ENCODE data around the gene WDR3.

Gene WDR3

DNA sequence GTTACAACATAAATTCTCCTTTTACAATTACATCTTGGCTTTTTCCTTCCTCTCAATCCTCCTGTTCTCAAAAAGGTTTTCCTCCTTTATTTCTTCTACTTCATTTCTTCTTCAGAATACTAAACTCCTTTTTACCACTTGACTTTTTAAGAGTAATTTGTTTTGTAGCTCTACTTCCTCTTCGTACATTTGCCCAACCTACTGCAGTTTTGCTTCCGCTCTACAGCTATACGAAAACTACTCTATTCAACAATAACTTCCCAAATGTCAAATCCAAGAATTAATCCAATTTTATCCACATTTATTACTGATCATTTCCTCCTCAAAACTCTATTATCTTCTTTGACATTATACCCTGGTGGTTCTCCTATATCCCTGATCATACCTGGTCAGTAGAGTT is 3.6 kb upstream of the WDR3 start:
- Histone ChIP-seq H3K36me3 (ENCODE audit: insufficient read depth, low read length) (no peaks in the 10 kb centered on the region), H3K9me3 (ENCODE audit: insufficient read depth, low read depth, low read length) (no peaks in the 10 kb centered on the region), H2AFZ (ENCODE audit: low read length) (no peak overlapping the region), H4K20me1 (ENCODE audit: insufficient read depth, low read length, poor library complexity, severe bottlenecking) (peaks cover 13% of the 10 kb centered on the region), H3K4me1 (ENCODE audit: insufficient read depth, low read length, poor library complexity, severe bottlenecking) (peaks cover 41% of the 10 kb centered on the region), H3K27me3 (ENCODE audit: insufficient read depth, low read length, poor library complexity, severe bottlenecking) (no peaks in the 10 kb centered on the region), H3K4me3 (ENCODE audit: low read length, poor library complexity, severe bottlenecking) (peak overlapping the region; percentile 89), H3K9ac (ENCODE audit: low read depth, low read length, poor library complexity, severe bottlenecking) (no peak overlapping the region), H3F3A (ENCODE audit: low read depth) (no peaks in the 10 kb centered on the region), H3K4me2 (ENCODE audit: low read depth, low read length, poor library complexity, severe bottlenecking) (peak overlapping the region; percentile 83), H3K79me2 (ENCODE audit: insufficient read depth, low read length) (peaks cover 55% of the 10 kb centered on the region), H3K9me2 (replicated peaks; ENCODE audit: low read depth, low read length) (no peaks in the 10 kb centered on the region)
- no peak for TF ChIP-seq CTCF (conservative IDR thresholded peaks at IDR 0.05; ENCODE audit: low read length)
- TF ChIP-seq EZH2phosphoT487 (IDR thresholded peaks at IDR 0.05; ENCODE audit: borderline replicate concordance) = no peak

DNA sequence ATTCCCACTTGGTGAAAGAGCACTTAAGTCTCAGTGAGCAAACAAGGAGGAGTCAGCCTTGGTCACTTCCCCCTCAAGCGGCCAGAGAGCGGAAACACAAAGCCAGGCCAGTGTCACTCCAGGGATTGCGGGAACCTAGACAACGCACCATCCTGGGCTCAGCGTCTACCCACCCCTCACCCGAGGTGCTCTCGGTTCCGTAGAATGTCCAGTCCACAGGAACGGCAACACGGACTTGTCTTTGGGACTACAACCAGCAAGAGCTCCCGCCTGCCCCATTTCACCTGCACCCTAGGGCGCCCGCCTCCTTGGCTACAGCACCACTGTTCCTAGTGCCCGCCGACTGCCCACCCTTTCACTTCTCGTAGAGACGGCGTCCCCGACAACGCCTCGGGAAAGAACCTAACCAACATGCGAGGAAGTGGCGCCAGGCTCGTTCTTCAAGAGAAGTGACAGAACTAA is 627 bp upstream of the WDR3 start:
- Histone ChIP-seq H3K4me2 (ENCODE audit: low read depth, low read length, poor library complexity, severe bottlenecking) (peak overlapping the region; percentile 83), H3K4me1 (ENCODE audit: insufficient read depth, low read length, poor library complexity, severe bottlenecking) (peaks cover 57% of the 10 kb centered on the region), H3K27me3 (ENCODE audit: insufficient read depth, low read length, poor library complexity, severe bottlenecking) (no peaks in the 10 kb centered on the region), H3K9me3 (ENCODE audit: insufficient read depth, low read depth, low read length) (no peaks in the 10 kb centered on the region), H3K9me2 (replicated peaks; ENCODE audit: low read depth, low read length) (no peaks in the 10 kb centered on the region), H3K4me3 (ENCODE audit: low read length, poor library complexity, severe bottlenecking) (peak overlapping the region; percentile 89), H4K20me1 (ENCODE audit: insufficient read depth, low read length, poor library complexity, severe bottlenecking) (peaks cover 18% of the 10 kb centered on the region), H3K79me2 (ENCODE audit: insufficient read depth, low read length) (peaks cover 77% of the 10 kb centered on the region), H3F3A (ENCODE audit: low read depth) (no peaks in the 10 kb centered on the region), H3K36me3 (ENCODE audit: insufficient read depth, low read length) (no peaks in the 10 kb centered on the region), H3K9ac (ENCODE audit: low read depth, low read length, poor library complexity, severe bottlenecking) (peak overlapping the region; percentile 76), H2AFZ (ENCODE audit: low read length) (peak overlapping the region; percentile 94)
- 0 out of 2 replicates have a peak, but pooled peaks have one; percentile 9 for TF ChIP-seq CTCF (conservative IDR thresholded peaks at IDR 0.05; ENCODE audit: low read length)
- no peak for TF ChIP-seq EZH2phosphoT487 (IDR thresholded peaks at IDR 0.05; ENCODE audit: borderline replicate concordance)

DNA sequence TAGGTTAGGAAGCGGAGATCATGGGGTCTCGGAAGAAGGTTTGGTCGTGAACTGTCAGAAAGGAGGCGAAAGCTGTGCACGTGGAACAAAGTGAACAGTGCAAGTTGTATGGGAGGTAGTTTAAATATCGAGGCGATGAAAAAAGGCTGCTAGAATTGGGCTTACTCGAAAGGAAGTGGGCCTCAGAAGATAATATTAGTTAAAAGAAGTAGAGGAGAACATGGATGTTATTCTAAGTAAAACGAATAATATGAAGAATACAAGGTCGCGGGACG is 571 bp downstream of the WDR3 start:
- H3K9ac ChIP-seq (ENCODE audit: low read depth, low read length, poor library complexity, severe bottlenecking) = peak overlapping the region; percentile 76
- H3K4me1 ChIP-seq (ENCODE audit: insufficient read depth, low read length, poor library complexity, severe bottlenecking) = peaks cover 62% of the 10 kb centered on the region
- peak overlapping the region; percentile 89 for H3K4me3 ChIP-seq (ENCODE audit: low read length, poor library complexity, severe bottlenecking)
- peaks cover 72% of the 10 kb centered on the region for H3K79me2 ChIP-seq (ENCODE audit: insufficient read depth, low read length)
- H3K27me3 ChIP-seq (ENCODE audit: insufficient read depth, low read length, poor library complexity, severe bottlenecking) = no peaks in the 10 kb centered on the region
- no peaks in the 10 kb centered on the region for H3F3A ChIP-seq (ENCODE audit: low read depth)
- no peaks in the 10 kb centered on the region; the same call in 1 of the 2 replicates for H3K36me3 ChIP-seq (ENCODE audit: insufficient read depth, low read length)
- H2AFZ ChIP-seq (ENCODE audit: low read length) = peak overlapping the region; percentile 74
- TF ChIP-seq EZH2phosphoT487 (IDR thresholded peaks at IDR 0.05; ENCODE audit: borderline replicate concordance) (no peak), CTCF (conservative IDR thresholded peaks at IDR 0.05; ENCODE audit: low read length) (no peak)
- H3K9me2 ChIP-seq (replicated peaks; ENCODE audit: low read depth, low read length) = no peaks in the 10 kb centered on the region
- no peaks in the 10 kb centered on the region for H3K9me3 ChIP-seq (ENCODE audit: insufficient read depth, low read depth, low read length)
- peak overlapping the region; percentile 76 for H3K4me2 ChIP-seq (ENCODE audit: low read depth, low read length, poor library complexity, severe bottlenecking)
- H4K20me1 ChIP-seq (ENCODE audit: insufficient read depth, low read length, poor library complexity, severe bottlenecking) = peaks cover 21% of the 10 kb centered on the region
